Ectodermal cell (in vitro differentiated cells): ENCODE measurements around the gene ASCL1.

Source experiments
- H3K27ac ChIP-seq: 2 replicates; pipeline ENCODE4 v1.7.0; 2013; ENCODE audit warnings: mild to moderate bottlenecking, low read depth, low read length; ENCODE audit not compliant: insufficient read depth, poor library complexity, severe bottlenecking
- H3K27me3 ChIP-seq: 2 replicates; pipeline ENCODE4 v1.7.0; 2013; ENCODE audit warnings: mild to moderate bottlenecking, low read length; ENCODE audit not compliant: insufficient read depth, control insufficient read depth, poor library complexity, severe bottlenecking
- H3K36me3 ChIP-seq: one replicate; pipeline ENCODE4 v1.7.0; 2013; ENCODE audit warnings: low read length; ENCODE audit not compliant: control insufficient read depth, insufficient read depth
- H3K4me1 ChIP-seq: one replicate; pipeline ENCODE4 v1.7.0; 2013; ENCODE audit warnings: low read length; ENCODE audit not compliant: control insufficient read depth, insufficient read depth
- H3K4me3 ChIP-seq: 2 replicates; pipeline ENCODE4 v1.7.0; 2013; ENCODE audit warnings: low read depth, low read length, control low read depth; ENCODE audit not compliant: insufficient read depth
- H3K9me3 ChIP-seq: 2 replicates; pipeline ENCODE4 v1.7.0; 2013; ENCODE audit warnings: mild to moderate bottlenecking, low read length, moderate library complexity; ENCODE audit not compliant: control insufficient read depth
- WGBS, 2 experiments: methylation state at CpG; one replicate each; pipeline ENCODE4 v1.1.7; 2013; ENCODE audit warnings: missing lambda C conversion rate in 2 of 2; 5-methylcytosine and 5-hydroxymethylcytosine counted together

Gene ASCL1

DNA sequence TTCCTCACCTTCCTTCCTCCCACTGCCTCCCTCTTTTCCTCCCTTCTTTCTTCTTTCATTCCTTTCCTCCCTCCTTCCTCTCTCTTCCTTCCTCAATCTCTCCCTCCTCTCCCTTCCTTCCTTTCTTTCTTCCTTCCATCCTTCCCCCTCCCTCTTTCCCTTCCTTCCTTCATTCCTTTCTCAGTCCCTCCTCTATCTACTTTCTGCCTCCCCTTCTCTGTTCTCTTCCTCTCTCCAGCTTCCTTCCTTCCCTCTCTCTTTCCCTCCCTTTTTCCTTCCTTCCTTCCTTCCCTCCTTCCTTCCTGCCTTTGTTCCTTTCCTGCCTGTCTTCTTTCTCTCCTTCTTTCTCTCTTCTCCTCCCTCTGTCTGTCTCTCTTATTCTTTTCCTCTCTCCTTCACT is 16.1 kb downstream of the ASCL1 start:
- Histone ChIP-seq H3K4me3 (no peak overlapping the region), H3K36me3 (no peaks in the 10 kb centered on the region), H3K9me3 (no peaks in the 10 kb centered on the region), H3K4me1 (peaks cover 10% of the 10 kb centered on the region), H3K27me3 (peaks cover 32% of the 10 kb centered on the region), H3K27ac (no peak overlapping the region)

DNA sequence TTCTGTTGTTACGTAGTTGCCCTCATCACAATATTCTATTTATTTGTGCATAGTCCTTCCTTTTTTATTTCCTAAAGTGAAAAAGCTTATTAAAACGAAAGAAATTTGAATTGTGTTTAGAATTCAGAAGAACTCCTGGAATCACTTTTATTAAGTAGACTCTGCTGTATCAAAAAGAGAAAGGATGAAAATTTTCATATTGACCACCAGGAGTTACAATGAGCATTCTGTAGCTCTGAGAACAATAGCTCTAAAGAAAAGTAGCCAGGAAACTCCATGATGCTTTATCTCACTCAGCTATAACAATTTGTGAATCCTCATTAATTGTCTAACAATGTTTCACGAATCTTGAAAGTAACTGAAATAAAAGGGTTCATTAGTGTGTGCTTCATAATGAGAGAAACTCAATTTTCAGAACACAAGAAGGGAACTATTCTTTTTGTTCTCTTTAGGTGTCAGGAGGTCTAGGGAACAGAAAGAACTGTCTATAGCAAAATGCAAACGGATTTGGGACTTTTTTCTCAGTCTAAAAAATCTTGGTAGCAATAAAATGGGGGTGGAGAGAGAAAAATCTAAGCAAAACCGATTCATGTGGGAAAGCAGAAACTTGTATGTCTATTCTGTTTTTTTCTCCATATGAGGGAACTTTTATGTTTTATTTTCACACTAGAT is 19.3 kb downstream of the ASCL1 start:
- Histone ChIP-seq H3K9me3 (no peaks in the 10 kb centered on the region), H3K4me1 (peaks cover 10% of the 10 kb centered on the region), H3K4me3 (no peak overlapping the region), H3K27ac (no peak overlapping the region), H3K27me3 (peaks cover 21% of the 10 kb centered on the region), H3K36me3 (no peaks in the 10 kb centered on the region)
- 71 to 89% methylated on average over 3 to 5 of the region's 5 CpGs for WGBS, 2 experiments

DNA sequence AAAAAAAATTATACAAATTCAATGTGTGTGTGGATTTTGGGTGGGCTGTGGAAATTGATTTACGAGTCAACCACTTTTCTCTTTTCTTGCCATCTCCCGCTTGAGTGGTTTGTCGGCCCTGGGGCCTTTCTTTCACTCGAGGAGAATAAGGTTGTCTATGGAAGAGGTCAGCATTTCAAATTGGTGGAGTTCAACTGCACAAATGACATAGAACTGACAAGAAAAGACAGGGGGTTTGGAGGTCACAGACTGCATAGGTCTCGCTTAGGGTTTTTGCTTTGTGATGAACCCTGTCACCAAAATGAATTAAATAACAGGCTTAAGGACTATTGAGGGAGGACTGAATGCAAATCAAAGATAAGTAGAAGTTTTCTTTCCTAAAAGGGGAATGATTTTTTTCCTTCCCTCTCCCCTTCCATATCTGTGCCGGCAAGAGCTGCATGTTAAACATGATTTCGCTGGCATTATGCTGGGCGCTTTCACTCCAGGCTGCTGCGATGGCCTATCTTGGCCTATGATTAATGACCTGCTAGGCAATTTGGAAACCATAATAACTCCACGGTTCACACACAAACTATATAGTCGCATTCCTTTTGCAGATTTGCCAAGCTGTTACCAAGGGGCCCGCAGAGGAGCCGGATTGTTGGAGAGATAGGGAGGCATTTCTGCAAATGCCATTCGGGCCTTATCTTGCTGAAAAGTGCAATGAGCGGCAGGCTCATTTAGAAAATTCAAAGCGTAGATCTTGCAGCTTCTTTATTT is 20.7 kb downstream of the ASCL1 start:
- Histone ChIP-seq H3K4me3 (no peak overlapping the region), H3K36me3 (no peaks in the 10 kb centered on the region), H3K27me3 (peaks cover 7% of the 10 kb centered on the region), H3K27ac (no peak overlapping the region), H3K9me3 (no peaks in the 10 kb centered on the region), H3K4me1 (peaks cover 10% of the 10 kb centered on the region)
- WGBS, 2 experiments, result 88 to 89% methylated on average over 16 of the region's 16 CpGs

DNA sequence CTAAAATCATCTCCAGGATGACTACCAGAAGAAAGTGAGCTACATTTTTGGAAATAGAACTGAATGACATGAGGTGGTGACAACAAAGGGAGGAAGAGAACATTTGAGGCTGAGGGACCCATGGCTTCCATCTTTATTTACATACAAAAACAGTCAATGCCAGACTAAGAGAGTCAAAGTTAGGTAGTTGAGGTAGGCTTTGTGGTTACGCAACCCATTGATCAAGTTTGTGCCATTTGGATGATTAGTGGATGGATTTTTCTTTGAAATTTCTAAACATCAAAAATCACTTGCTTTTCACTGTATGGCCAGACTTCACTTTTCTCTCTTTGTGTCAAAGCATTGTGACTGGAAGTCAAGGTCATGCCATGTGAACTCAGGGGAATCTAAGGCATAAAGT is 22.9 kb downstream of the ASCL1 start:
- Histone ChIP-seq H3K9me3 (no peaks in the 10 kb centered on the region), H3K27ac (no peak overlapping the region), H3K36me3 (no peaks in the 10 kb centered on the region), H3K4me3 (no peak overlapping the region), H3K27me3 (no peaks in the 10 kb centered on the region), H3K4me1 (peaks cover 10% of the 10 kb centered on the region)
- WGBS, 2 experiments, result 100% methylated on average over 1 of the region's 1 CpG

DNA sequence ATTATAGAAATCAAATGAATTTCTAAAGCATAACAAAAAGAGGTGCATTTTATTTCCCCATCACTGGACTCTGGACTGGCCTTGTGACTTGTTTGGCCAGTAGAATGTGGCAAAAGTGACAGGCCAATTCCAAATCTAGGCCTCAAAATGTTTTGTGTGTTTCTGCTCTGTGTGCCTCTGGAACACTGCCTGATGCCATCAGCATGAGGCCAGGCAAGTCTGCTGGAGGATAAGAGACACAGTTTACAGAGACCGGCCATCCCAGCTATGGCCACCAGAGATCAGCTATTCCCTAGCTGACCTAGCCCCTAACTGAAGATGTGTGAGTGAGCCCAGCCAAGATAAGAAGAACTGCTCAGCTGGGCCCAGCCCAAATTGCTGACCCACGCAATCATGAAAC is 32.9 kb downstream of the ASCL1 start:
- WGBS, 2 experiments, result 74 to 80% methylated on average over 2 of the region's 2 CpGs
- H3K4me3 ChIP-seq, result no peak overlapping the region
- H3K4me1 ChIP-seq, result no peaks in the 10 kb centered on the region
- H3K36me3 ChIP-seq, result no peaks in the 10 kb centered on the region
- no peaks in the 10 kb centered on the region for H3K9me3 ChIP-seq
- H3K27me3 ChIP-seq, result no peaks in the 10 kb centered on the region
- no peak overlapping the region for H3K27ac ChIP-seq

DNA sequence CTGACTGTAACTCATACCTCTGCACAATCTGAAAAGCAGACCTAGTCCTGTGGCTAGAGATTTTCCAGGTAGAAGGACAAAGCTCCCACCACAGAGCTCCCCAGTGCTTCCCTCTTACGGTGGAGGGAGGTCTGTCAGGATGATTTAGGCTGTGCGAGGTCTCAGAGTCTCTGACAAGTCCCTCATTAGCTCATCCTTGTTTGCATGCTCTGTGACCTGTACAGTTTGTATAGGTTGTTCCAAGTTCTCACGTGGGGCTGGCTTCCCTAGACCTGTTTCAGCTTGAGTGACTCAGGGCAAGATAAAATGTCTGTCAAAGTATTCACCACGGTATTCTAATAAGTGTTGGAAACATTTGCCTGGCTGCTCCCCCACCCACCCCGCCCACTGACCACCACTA is 34.8 kb downstream of the ASCL1 start:
- no peak overlapping the region for H3K4me3 ChIP-seq
- H3K4me1 ChIP-seq, result no peaks in the 10 kb centered on the region
- no peaks in the 10 kb centered on the region for H3K36me3 ChIP-seq
- no peaks in the 10 kb centered on the region for H3K27me3 ChIP-seq
- 81 to 82% methylated on average over 3 to 5 of the region's 5 CpGs for WGBS, 2 experiments
- H3K27ac ChIP-seq, result no peak overlapping the region
- no peaks in the 10 kb centered on the region for H3K9me3 ChIP-seq

DNA sequence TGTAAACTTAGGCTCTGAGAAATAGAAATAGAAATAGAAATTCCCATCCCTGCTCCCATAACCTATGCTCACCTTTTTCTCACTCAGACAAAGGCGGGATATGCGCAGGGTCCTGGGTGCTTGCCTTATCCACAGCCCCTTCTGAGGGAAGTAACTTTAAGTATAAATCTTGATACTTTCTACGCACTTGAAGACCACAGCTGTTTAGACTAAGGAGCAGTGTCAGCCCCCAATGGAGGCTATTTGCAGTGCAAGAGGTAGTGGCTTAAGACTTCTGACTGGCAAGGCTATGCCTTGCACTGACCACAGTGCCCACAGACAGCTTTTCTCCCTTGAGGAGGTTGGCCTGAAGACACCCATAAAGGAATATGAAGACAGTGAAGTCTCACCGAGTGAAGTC is 35.2 kb downstream of the ASCL1 start:
- 92 to 95% methylated on average over 3 to 4 of the region's 4 CpGs for WGBS, 2 experiments
- Histone ChIP-seq H3K36me3 (no peaks in the 10 kb centered on the region), H3K4me3 (no peak overlapping the region), H3K4me1 (no peaks in the 10 kb centered on the region), H3K27me3 (no peaks in the 10 kb centered on the region), H3K27ac (no peak overlapping the region), H3K9me3 (no peaks in the 10 kb centered on the region)

DNA sequence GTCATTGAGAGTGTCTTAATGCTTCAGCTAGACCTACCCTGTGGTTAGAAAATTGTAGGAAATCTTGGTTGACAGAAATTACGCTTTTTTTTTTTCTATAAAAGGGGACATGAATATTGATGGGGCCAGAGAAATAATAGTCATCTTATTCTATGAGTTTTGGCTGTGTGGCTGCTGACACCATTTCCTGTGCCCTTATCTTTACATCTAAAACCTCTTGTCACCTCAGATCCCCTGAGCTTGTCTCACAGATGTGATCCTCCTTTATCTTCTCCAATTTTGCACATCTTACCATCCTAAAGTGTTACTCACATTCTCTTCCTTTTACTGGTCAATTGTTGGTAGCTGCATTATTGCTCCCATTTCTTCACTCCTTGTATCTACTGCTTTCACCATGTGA is 36.1 kb downstream of the ASCL1 start:
- WGBS, 2 experiments, result 94 to 100% methylated on average over 1 of the region's 1 CpG
- H3K4me3 ChIP-seq, result no peak overlapping the region

DNA sequence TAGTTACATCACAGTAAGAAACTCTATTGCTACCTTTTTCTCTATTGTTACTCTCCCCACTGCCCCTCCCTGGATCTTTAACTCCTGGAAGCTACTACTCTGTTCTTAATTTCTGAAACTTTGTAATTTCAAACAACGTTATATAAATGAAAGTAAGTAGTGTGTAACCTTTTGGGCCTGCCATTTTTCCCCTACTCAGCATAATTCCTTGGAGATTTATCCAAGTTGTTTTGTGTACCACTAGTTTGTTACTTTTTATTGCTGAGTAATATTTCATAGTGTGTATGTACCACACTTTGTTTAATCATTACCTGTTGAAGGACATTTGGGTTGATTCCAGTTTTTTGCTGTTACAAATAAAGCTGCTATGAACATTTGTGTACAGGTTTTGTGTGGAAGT is 37.9 kb downstream of the ASCL1 start:
- Histone ChIP-seq H3K4me1 (no peaks in the 10 kb centered on the region), H3K4me3 (no peak overlapping the region), H3K27ac (no peak overlapping the region), H3K27me3 (no peaks in the 10 kb centered on the region), H3K9me3 (no peaks in the 10 kb centered on the region), H3K36me3 (no peaks in the 10 kb centered on the region)
- 100% methylated on average over 1 of the region's 1 CpG; no CpG with 5 or more reads in 1 of the 2 experiments for WGBS, 2 experiments

More for the DNA sequence above, 36.1 kb downstream of the ASCL1 start:
- H3K9me3 ChIP-seq, result no peaks in the 10 kb centered on the region
- H3K27ac ChIP-seq, result no peak overlapping the region
- H3K4me1 ChIP-seq, result no peaks in the 10 kb centered on the region
- no peaks in the 10 kb centered on the region for H3K36me3 ChIP-seq
- H3K27me3 ChIP-seq, result no peaks in the 10 kb centered on the region
